ENCODE data around the gene COMMD4. TPM values are rescaled to one million over a fixed set of nuclear protein-coding genes. Genes with fewer than 3 reads are reported as not detected.
"Not testable (repeated sequence)": the region's sequence is repeated elsewhere in the genome, so short reads cannot be mapped to it uniquely, and the experiment has no call there.

COMMD4 gene
- total RNA-seq, 1 donor from 2014 or later = 70.5 TPM

- Mint-ChIP-seq H3K36me3 (peaks cover 8% of the 10 kb centered on the region), H3K27ac (no peak overlapping the region), H3K4me1 (peaks cover 4% of the 10 kb centered on the region), H3K9me3 (no peaks in the 10 kb centered on the region), H3K4me3 (no peak overlapping the region), H3K27me3 (ENCODE audit: low read depth) (peaks cover 7% of the 10 kb centered on the region)
- no peak for DNase-seq (ENCODE audit: low spot score in 2 of 2, unreplicated experiment in 2 of 2)
- no peak for TF ChIP-seq CTCF (IDR thresholded peaks at IDR 0.05; ENCODE audit: unreplicated experiment)
Measured at GRCh38 chr15:75342221-75342620, 6.4 kb downstream of the COMMD4 start.

GRCh38 chr15:75343953-75344352, 8.1 kb downstream of the COMMD4 start:
- peaks cover 14% of the 10 kb centered on the region for H3K27me3 Mint-ChIP-seq (ENCODE audit: low read depth)
- not testable (repeated sequence) for DNase-seq (ENCODE audit: low spot score in 2 of 2, unreplicated experiment in 2 of 2); H3K9me3 Mint-ChIP-seq; H3K4me3 Mint-ChIP-seq; H3K4me1 Mint-ChIP-seq; H3K27ac Mint-ChIP-seq; H3K36me3 Mint-ChIP-seq

GRCh38 chr15:75346796-75347221, 10.9 kb downstream of the COMMD4 start, which contains the start of gene NEIL1:
NEIL1 (plus strand) TSS chr15:75347039; CDS start chr15:75348906, 1,867 bp downstream.
- peak within 1 kb of the TSS; percentile 86 for H3K4me3 Mint-ChIP-seq
- no peak for DNase-seq (ENCODE audit: low spot score in 2 of 2, unreplicated experiment in 2 of 2)
- H3K27ac Mint-ChIP-seq = no peak within 1 kb of the TSS
- no peaks in the 10 kb centered on the region for H3K36me3 Mint-ChIP-seq
- TF ChIP-seq CTCF (IDR thresholded peaks at IDR 0.05; ENCODE audit: unreplicated experiment) = no peak
- H3K4me1 Mint-ChIP-seq = peaks cover 9% of the 10 kb centered on the region
- peaks cover 14% of the 10 kb centered on the region for H3K27me3 Mint-ChIP-seq (ENCODE audit: low read depth)
- no peaks in the 10 kb centered on the region for H3K9me3 Mint-ChIP-seq

- Mint-ChIP-seq H3K4me3 (peak overlapping the region; percentile 86), H3K4me1 (peaks cover 9% of the 10 kb centered on the region), H3K27me3 (ENCODE audit: low read depth) (peaks cover 14% of the 10 kb centered on the region), H3K27ac (no peak overlapping the region), H3K36me3 (no peaks in the 10 kb centered on the region), H3K9me3 (no peaks in the 10 kb centered on the region)
- DNase-seq (ENCODE audit: low spot score in 2 of 2, unreplicated experiment in 2 of 2) = peak in 1 of 2 experiments; percentile 65
- no peak for TF ChIP-seq CTCF (IDR thresholded peaks at IDR 0.05; ENCODE audit: unreplicated experiment)
Measured at GRCh38 chr15:75347222-75348033, 11.6 kb downstream of the COMMD4 start.

GRCh38 chr15:75348034-75348561, 12.2 kb downstream of the COMMD4 start:
- peaks cover 14% of the 10 kb centered on the region for H3K27me3 Mint-ChIP-seq (ENCODE audit: low read depth)

More at GRCh38 chr15:75348034-75348561, 12.2 kb downstream of the COMMD4 start:
- H3K9me3 Mint-ChIP-seq = no peaks in the 10 kb centered on the region
- H3K36me3 Mint-ChIP-seq = no peaks in the 10 kb centered on the region
- peak overlapping the region; percentile 86 for H3K4me3 Mint-ChIP-seq
- peaks cover 9% of the 10 kb centered on the region for H3K4me1 Mint-ChIP-seq
- H3K27ac Mint-ChIP-seq = no peak overlapping the region
- TF ChIP-seq CTCF (IDR thresholded peaks at IDR 0.05; ENCODE audit: unreplicated experiment) = no peak
- peak in 1 of 2 experiments; percentile 46 for DNase-seq (ENCODE audit: low spot score in 2 of 2, unreplicated experiment in 2 of 2)

Data from mesothelial cell of epicardium (in vitro differentiated cells).